Mesodermal cell (in vitro differentiated cells): ENCODE data around the gene SH2B3.

Experiments
- H3K27ac ChIP-seq: 2 replicates; pipeline ENCODE4 v1.7.0; 2013; ENCODE audit warnings: mild to moderate bottlenecking, low read depth, low read length, moderate library complexity; ENCODE audit not compliant: severe bottlenecking
- H3K36me3 ChIP-seq: 2 replicates; pipeline ENCODE4 v1.7.1; 2013; ENCODE audit warnings: mild to moderate bottlenecking, low read length, moderate library complexity; ENCODE audit not compliant: control insufficient read depth, insufficient read depth
- H3K4me1 ChIP-seq: one replicate; pipeline ENCODE4 v1.7.1; 2013; ENCODE audit warnings: mild to moderate bottlenecking, low read length; ENCODE audit not compliant: insufficient read depth, control insufficient read depth, poor library complexity, severe bottlenecking
- H3K4me3 ChIP-seq: 2 replicates; pipeline ENCODE4 v1.7.0; 2013; ENCODE audit warnings: low read length, control low read depth, mild to moderate bottlenecking; ENCODE audit not compliant: insufficient read depth, poor library complexity, severe bottlenecking; ENCODE audit errors: extremely low read depth
- H3K9me3 ChIP-seq: 2 replicates; pipeline ENCODE4 v1.7.1; 2013; ENCODE audit warnings: mild to moderate bottlenecking, low read length, moderate library complexity; ENCODE audit not compliant: control insufficient read depth
- WGBS, 2 experiments: methylation state at CpG; one replicate each; pipeline ENCODE4 v1.1.5; 2013; ENCODE audit warnings: missing lambda C conversion rate in 2 of 2; ENCODE audit not compliant: insufficient coverage in 2 of 2; 5-methylcytosine and 5-hydroxymethylcytosine counted together

Gene SH2B3

GRCh38 chr12:111445726-111446581 lies 40.2 kb downstream of the SH2B3 start:
- 83 to 89% methylated on average over 4 to 5 of the region's 6 CpGs for WGBS, 2 experiments
- H3K4me1 ChIP-seq = peaks cover 28% of the 10 kb centered on the region
- no peak overlapping the region for H3K4me3 ChIP-seq
- H3K9me3 ChIP-seq = no peaks in the 10 kb centered on the region
- H3K36me3 ChIP-seq = peaks cover 84% of the 10 kb centered on the region
- H3K27ac ChIP-seq = peak overlapping the region; percentile 84

DNA sequence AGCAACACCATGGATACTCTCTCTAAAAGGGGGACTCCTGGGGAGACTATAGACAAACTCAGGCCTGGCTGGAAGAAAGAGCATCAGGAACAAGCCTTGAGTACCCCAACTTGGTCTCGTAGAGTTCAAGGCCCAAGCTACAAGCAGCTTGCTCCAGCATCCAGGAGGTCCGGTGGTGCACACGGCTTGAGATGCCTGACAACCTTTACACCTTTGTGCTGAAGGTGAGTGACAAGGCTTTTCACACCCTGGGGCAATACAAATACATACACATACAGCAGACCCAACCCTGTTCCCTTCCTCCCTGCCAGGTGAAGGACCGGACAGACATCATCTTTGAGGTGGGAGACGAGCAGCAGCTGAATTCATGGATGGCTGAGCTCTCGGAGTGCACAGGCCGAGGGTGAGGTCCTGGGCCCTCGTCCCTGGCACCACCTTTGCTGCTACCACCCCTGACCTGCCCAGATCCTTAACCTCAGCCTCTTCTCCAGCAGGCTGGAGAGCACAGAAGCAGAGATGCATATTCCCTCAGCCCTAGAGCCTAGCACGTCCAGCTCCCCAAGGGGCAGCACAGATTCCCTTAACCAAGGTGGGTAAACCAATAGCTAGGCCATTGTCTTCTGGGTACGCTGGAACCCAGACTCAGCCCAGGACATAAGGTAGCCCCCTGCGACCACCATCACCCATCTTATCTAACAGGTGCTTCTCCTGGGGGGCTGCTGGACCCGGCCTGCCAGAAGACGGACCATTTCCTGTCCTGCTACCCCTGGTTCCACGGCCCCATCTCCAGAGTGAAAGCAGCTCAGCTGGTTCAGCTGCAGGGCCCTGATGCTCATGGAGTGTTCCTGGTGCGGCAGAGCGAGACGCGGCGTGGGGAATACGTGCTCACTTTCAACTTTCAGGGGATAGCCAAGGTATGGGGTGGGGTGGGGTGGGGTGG lies 41.2 kb downstream of the SH2B3 start:
- Histone ChIP-seq H3K36me3 (peaks cover 85% of the 10 kb centered on the region), H3K4me3 (no peak overlapping the region), H3K4me1 (peaks cover 28% of the 10 kb centered on the region), H3K9me3 (no peaks in the 10 kb centered on the region), H3K27ac (peak overlapping the region; percentile 84)
- WGBS, 2 experiments = 94 to 97% methylated on average over 7 to 13 of the region's 20 CpGs

GRCh38 chr12:111447571-111448265 lies 42.0 kb downstream of the SH2B3 start:
- H3K36me3 ChIP-seq = peaks cover 84% of the 10 kb centered on the region
- no peak overlapping the region for H3K27ac ChIP-seq
- WGBS, 2 experiments = 96 to 97% methylated on average over 22 to 27 of the region's 28 CpGs
- H3K9me3 ChIP-seq = no peaks in the 10 kb centered on the region
- H3K4me3 ChIP-seq = no peak overlapping the region
- H3K4me1 ChIP-seq = peaks cover 26% of the 10 kb centered on the region

- H3K4me3 ChIP-seq = no peak overlapping the region
- no peaks in the 10 kb centered on the region for H3K9me3 ChIP-seq
- peaks cover 85% of the 10 kb centered on the region for H3K36me3 ChIP-seq
- H3K4me1 ChIP-seq = peaks cover 24% of the 10 kb centered on the region
- H3K27ac ChIP-seq = no peak overlapping the region
- WGBS, 2 experiments = 92 to 97% methylated on average over 6 to 7 of the region's 9 CpGs
These were observed 42.6 kb downstream of the SH2B3 start for GRCh38 chr12:111448266-111448830.

DNA sequence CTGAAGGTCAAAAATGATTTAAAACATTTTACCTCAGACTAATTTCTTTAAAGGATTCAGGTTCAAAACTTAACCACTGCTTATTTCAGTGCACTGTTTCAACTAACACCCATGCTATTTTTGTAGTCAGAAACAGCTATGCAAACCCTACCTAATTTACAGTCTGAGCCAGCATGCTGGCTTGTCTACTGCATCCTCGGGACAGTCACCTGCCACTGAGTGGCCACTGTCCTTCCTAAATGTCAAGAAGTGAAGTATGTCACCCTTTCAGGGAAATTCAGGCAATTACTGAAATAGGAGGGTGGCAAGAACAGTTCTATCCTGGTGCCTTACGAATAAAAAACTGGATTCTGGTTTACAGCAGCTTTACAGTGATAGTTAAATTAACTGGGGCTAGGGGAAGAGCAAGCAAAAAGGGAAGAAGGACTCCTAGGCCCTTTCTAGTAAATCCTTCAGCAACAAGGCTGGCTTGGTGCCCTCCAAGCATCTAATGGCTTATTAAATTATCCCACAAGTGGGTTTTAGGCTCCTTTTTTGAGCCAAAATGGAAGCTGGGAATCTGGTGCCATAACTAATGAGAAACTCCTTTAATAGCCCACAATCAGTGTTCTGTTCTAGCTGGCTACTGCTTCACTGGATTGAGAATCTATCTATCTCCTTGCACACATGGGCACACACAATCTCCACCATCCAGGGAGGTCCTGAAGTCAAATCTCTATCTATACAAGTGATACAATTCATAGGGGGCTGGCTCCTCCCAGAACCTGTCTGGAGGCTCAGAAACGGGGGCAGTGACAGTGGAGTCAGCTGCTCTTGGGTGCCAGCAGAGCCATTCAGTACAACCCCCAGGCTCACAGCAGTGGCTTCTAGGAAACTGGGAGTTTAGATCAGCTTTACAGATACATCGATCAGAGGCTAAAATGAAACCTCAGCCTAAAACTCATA lies 43.4 kb downstream of the SH2B3 start:
- peaks cover 24% of the 10 kb centered on the region for H3K4me1 ChIP-seq
- H3K4me3 ChIP-seq = no peak overlapping the region
- peak overlapping the region; percentile 45 for H3K27ac ChIP-seq
- 91 to 95% methylated on average over 2 to 4 of the region's 4 CpGs for WGBS, 2 experiments
- no peaks in the 10 kb centered on the region for H3K9me3 ChIP-seq
- peaks cover 90% of the 10 kb centered on the region for H3K36me3 ChIP-seq

- Histone ChIP-seq H3K4me1 (peaks cover 11% of the 10 kb centered on the region), H3K9me3 (no peaks in the 10 kb centered on the region), H3K27ac (no peak overlapping the region), H3K36me3 (peaks cover 94% of the 10 kb centered on the region), H3K4me3 (no peak overlapping the region)
- WGBS, 2 experiments = 93 to 100% methylated on average over 4 of the region's 4 CpGs
These were observed 45.0 kb downstream of the SH2B3 start for GRCh38 chr12:111450676-111451075.

GRCh38 chr12:111451232-111451631 lies 45.5 kb downstream of the SH2B3 start:
- Histone ChIP-seq H3K36me3 (peaks cover 96% of the 10 kb centered on the region), H3K4me3 (no peak overlapping the region), H3K4me1 (peaks cover 5% of the 10 kb centered on the region), H3K9me3 (no peaks in the 10 kb centered on the region), H3K27ac (no peak overlapping the region)
- no CpG with 5 or more reads among the region's 1 CpG for WGBS, 2 experiments

DNA sequence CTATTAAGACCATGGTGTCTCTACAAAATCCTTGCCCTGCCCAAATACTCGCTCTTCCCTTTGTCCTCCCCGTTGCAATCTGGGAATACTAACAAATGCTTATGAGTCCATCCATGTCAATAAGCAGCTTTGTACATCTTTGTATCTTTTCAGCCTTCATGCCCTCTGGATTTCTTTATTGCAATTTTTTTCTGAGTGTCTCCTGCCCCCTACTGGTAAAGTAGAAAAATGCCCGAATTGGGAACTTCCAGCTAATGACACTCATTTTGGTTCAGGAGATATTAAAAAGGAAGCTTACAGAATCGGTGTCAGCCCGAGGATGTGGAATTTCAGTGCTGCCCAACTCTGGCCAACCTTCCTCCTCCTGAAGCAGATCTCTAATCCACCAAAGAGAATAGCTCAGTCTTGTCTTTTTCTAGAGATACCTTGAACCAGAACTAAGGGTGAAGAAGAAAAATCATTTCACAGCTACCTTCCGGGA lies 46.0 kb downstream of the SH2B3 start:
- H3K27ac ChIP-seq = no peak overlapping the region
- H3K4me3 ChIP-seq = no peak overlapping the region
- H3K36me3 ChIP-seq = peaks cover 94% of the 10 kb centered on the region
- 61 to 67% methylated on average over 4 to 6 of the region's 6 CpGs for WGBS, 2 experiments
- H3K4me1 ChIP-seq = peaks cover under 1% of the 10 kb centered on the region
- no peaks in the 10 kb centered on the region for H3K9me3 ChIP-seq

DNA sequence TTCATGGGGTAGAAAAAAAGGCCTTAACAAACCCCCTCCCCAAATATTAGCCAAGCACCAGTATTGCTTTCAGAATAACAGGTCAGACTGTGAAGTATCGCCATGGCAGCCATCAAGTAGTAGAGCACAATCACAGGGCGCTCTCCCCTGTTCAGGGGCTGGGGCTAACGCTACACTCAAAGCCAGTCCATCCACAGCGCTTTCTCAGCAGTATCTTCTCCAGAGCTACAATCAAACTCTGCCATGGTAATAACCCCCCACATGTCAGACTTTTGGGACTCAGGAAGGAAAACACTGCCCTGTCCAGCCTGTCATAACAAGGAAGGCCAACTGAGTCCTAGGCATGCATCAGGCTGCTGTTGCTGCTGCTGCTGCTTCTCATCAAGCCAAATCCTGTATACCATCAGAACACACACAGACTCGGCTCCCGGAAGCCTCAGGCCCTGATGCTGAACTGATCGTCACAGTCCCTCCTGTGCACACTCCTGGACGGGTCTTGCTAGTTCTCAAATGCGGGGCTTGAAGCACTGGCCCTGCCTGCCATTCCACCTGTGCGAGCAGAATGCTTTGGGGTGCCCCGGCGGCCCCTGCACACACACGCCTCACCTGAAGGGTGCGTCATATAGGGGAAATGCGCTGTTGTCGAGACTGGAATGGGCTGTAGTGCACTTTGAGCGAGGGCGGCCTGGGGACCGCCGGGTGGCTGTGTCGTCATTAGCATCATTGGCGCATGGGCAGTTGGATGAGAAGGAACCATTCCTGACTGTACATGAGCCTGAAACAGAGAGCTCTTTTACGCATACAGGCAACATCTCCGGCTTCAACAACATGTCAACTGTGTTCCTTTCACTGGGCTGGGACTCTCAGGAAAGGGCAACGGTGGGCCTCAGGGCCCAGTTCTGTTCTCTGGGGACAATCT lies 47.6 kb downstream of the SH2B3 start:
- Histone ChIP-seq H3K9me3 (no peaks in the 10 kb centered on the region), H3K4me3 (no peak overlapping the region), H3K36me3 (peaks cover 93% of the 10 kb centered on the region), H3K4me1 (no peaks in the 10 kb centered on the region), H3K27ac (no peak overlapping the region)
- WGBS, 2 experiments = 94 to 97% methylated on average over 24 to 25 of the region's 25 CpGs
